H9 (cell line): Measurements from ENCODE around the gene RBM19. TPM values are rescaled to one million over a fixed set of nuclear protein-coding genes. Genes with fewer than 3 reads are reported as not detected.
A peak's percentile ranks its signal among the peaks of the same experiment; 100 is the strongest.

Experiments used
- DNase-seq: peaks from one replicate; pipeline ENCODE4 v3.0.0-alpha.2; 2017
- H2AFZ ChIP-seq: one replicate; pipeline ENCODE4 v1.6.1; 2013; ENCODE audit warnings: mild to moderate bottlenecking, low read length, control low read depth, moderate library complexity
- H2AK5ac ChIP-seq: 2 replicates; pipeline ENCODE4 v1.6.1; 2013; ENCODE audit warnings: low read length, control low read depth, mixed read lengths; ENCODE audit not compliant: insufficient read length
- H2BK120ac ChIP-seq: one replicate; pipeline ENCODE4 v1.6.1; 2013; ENCODE audit warnings: low read depth, mild to moderate bottlenecking, low read length, control low read depth, inconsistent platforms; ENCODE audit not compliant: poor library complexity, severe bottlenecking
- H2BK12ac ChIP-seq: 2 replicates; pipeline ENCODE4 v1.6.1; 2013; ENCODE audit warnings: low read length, control low read depth, mixed read lengths, low read depth; ENCODE audit not compliant: insufficient read length
- H2BK15ac ChIP-seq: 2 replicates; pipeline ENCODE4 v1.6.1; 2013; ENCODE audit warnings: low read depth, low read length, control low read depth
- H2BK20ac ChIP-seq: one replicate; pipeline ENCODE4 v1.6.1; 2013; ENCODE audit warnings: low read depth, mild to moderate bottlenecking, low read length, control low read depth, inconsistent platforms; ENCODE audit not compliant: poor library complexity, severe bottlenecking
- H2BK5ac ChIP-seq: 2 replicates; pipeline ENCODE4 v1.6.1; 2013; ENCODE audit warnings: low read length, control low read depth, mixed read lengths; ENCODE audit not compliant: insufficient read length
- H3K14ac ChIP-seq: 2 replicates; pipeline ENCODE4 v1.6.1; 2013; ENCODE audit warnings: low read length, control low read depth; ENCODE audit not compliant: insufficient read depth
- H3K18ac ChIP-seq: 2 replicates; pipeline ENCODE4 v1.6.1; 2013; ENCODE audit warnings: low read depth, mild to moderate bottlenecking, mixed read lengths, low read length, control low read depth; ENCODE audit not compliant: insufficient read length
- H3K23ac ChIP-seq: 2 replicates; pipeline ENCODE4 v1.6.1; 2013; ENCODE audit warnings: low read length, control low read depth, mixed read lengths, low read depth; ENCODE audit not compliant: insufficient read length
- H3K23me2 ChIP-seq: 2 replicates; pipeline ENCODE4 v1.6.1; 2013; ENCODE audit warnings: low read depth, mild to moderate bottlenecking, mixed read lengths, low read length, control low read depth; ENCODE audit not compliant: insufficient read length, poor library complexity, severe bottlenecking
- H3K27ac ChIP-seq: 2 replicates; pipeline ENCODE4 v1.5.1; 2013; ENCODE audit warnings: low read length, control low read depth, mixed read lengths, low read depth; ENCODE audit not compliant: insufficient read length
- H3K27me3 ChIP-seq: 2 replicates; pipeline ENCODE4 v1.6.1; 2013; ENCODE audit warnings: low read length, control low read depth, inconsistent platforms; ENCODE audit not compliant: insufficient read depth
- H3K4ac ChIP-seq: 2 replicates; pipeline ENCODE4 v1.6.1; 2013; ENCODE audit warnings: low read depth, mild to moderate bottlenecking, control low read depth, inconsistent platforms, low read length, moderate library complexity
- H3K4me1 ChIP-seq: 2 replicates; pipeline ENCODE4 v1.6.1; 2013; ENCODE audit warnings: low read length, control low read depth, inconsistent platforms; ENCODE audit not compliant: insufficient read depth
- H3K4me2 ChIP-seq: 2 replicates; pipeline ENCODE4 v1.6.1; 2013; ENCODE audit warnings: low read length, control low read depth, mixed read lengths; ENCODE audit not compliant: insufficient read length, insufficient read depth
- H3K56ac ChIP-seq: 2 replicates; pipeline ENCODE4 v1.6.1; 2013; ENCODE audit warnings: low read depth, mild to moderate bottlenecking, mixed read lengths, low read length, control low read depth; ENCODE audit not compliant: insufficient read length
- H3K79me1 ChIP-seq: 2 replicates; pipeline ENCODE4 v1.6.1; 2013; ENCODE audit warnings: low read depth, mild to moderate bottlenecking, moderate library complexity, low read length, control low read depth, inconsistent platforms; ENCODE audit not compliant: insufficient read depth, poor library complexity, severe bottlenecking
- H3K79me2 ChIP-seq: 2 replicates; pipeline ENCODE4 v1.6.1; 2013; ENCODE audit warnings: low read length, control low read depth, inconsistent platforms; ENCODE audit not compliant: insufficient read depth
- H3K9ac ChIP-seq: 2 replicates; pipeline ENCODE4 v1.6.1; 2013; ENCODE audit warnings: low read length, control low read depth, mixed read lengths; ENCODE audit not compliant: insufficient read length; ENCODE audit errors: extremely low read depth
- H3K9me3 ChIP-seq: one replicate; pipeline ENCODE4 v1.6.1; 2013; ENCODE audit warnings: low read depth, low read length, inconsistent platforms; ENCODE audit not compliant: control insufficient read depth
- H3T11ph ChIP-seq: one replicate; pipeline ENCODE4 v1.6.1; 2013; ENCODE audit warnings: mild to moderate bottlenecking, low read length, control low read depth, inconsistent platforms
- H4K20me1 ChIP-seq: one replicate; pipeline ENCODE4 v1.6.1; 2013; ENCODE audit not compliant: control insufficient read depth, insufficient read length, insufficient read depth
- H4K5ac ChIP-seq: 2 replicates; pipeline ENCODE4 v1.6.1; 2013; ENCODE audit warnings: low read depth, mild to moderate bottlenecking, mixed read lengths, low read length, control low read depth; ENCODE audit not compliant: insufficient read length
- H4K8ac ChIP-seq: replicated peaks from 2 replicates; pipeline ENCODE4 v1.6.1; 2013; ENCODE audit warnings: low read length, control low read depth, mixed read lengths, low read depth; ENCODE audit not compliant: insufficient read length
- H4K91ac ChIP-seq: 2 replicates; pipeline ENCODE4 v1.6.1; 2013; ENCODE audit warnings: low read depth, mild to moderate bottlenecking, moderate library complexity, mixed read lengths, low read length, control low read depth; ENCODE audit not compliant: insufficient read length
- H3K27ac Mint-ChIP-seq, 3 experiments: 2 replicates in 2 of 3; 3 replicates in 1 of 3; pipeline ENCODE4 v1.8.0; 2020 to 2021; ENCODE audit warnings: mixed read lengths in 3 of 3, mild to moderate bottlenecking in 1 of 3, moderate library complexity in 1 of 3
- H3K27me3 Mint-ChIP-seq: 2 replicates; pipeline ENCODE4 v1.8.0; 2021; ENCODE audit warnings: low read depth, mild to moderate bottlenecking, moderate library complexity, mixed read lengths
- H3K36me3 Mint-ChIP-seq, 3 experiments: 2 replicates in 2 of 3; 3 replicates in 1 of 3; pipeline ENCODE4 v1.8.0; 2020 to 2021; ENCODE audit warnings: low read depth in 3 of 3, mixed read lengths in 3 of 3; ENCODE audit not compliant: insufficient read depth in 1 of 3
- H3K4me1 Mint-ChIP-seq, 2 experiments: 2 replicates each; pipeline ENCODE4 v1.8.0; 2020; ENCODE audit warnings: mixed read lengths in 2 of 2
- H3K4me3 Mint-ChIP-seq, 2 experiments: 2 replicates in 1 of 2; 3 replicates in 1 of 2; pipeline ENCODE4 v1.8.0; 2020 to 2021; ENCODE audit warnings: mild to moderate bottlenecking in 2 of 2, mixed read lengths in 2 of 2, moderate library complexity in 1 of 2
- H3K9me3 Mint-ChIP-seq, 2 experiments: 2 replicates in 1 of 2; 3 replicates in 1 of 2; pipeline ENCODE4 v1.8.0; 2020; ENCODE audit warnings: mild to moderate bottlenecking in 2 of 2, mixed read lengths in 2 of 2, moderate library complexity in 1 of 2
- CTCF ChIP-seq: fragments of 200-600 bp; sonication (generic); conservative IDR thresholded peaks from 3 replicates; pipeline ENCODE4 v1.8.0; 2021; ENCODE audit warnings: antibody characterized with exemption, mild to moderate bottlenecking
- WGBS: extraction: QIAGEN DNeasy Blood & Tissue Kit; methylation state at CpG from one replicate; pipeline ENCODE4 v1.1.7; 2013; ENCODE audit warnings: missing lambda C conversion rate, low lambda C conversion rate, mixed read lengths; ENCODE audit not compliant: insufficient read length; ENCODE audit errors: extremely low coverage; 5-methylcytosine and 5-hydroxymethylcytosine counted together
- total RNA-seq: library from RNA; stranded (reverse); gene quantifications from 2 replicates; pipeline ENCODE4 v1.2.1, GENCODE V29; 2021

RBM19 gene
- total RNA-seq, 1 experiment from 2014 or later = 32.2 TPM

DNA sequence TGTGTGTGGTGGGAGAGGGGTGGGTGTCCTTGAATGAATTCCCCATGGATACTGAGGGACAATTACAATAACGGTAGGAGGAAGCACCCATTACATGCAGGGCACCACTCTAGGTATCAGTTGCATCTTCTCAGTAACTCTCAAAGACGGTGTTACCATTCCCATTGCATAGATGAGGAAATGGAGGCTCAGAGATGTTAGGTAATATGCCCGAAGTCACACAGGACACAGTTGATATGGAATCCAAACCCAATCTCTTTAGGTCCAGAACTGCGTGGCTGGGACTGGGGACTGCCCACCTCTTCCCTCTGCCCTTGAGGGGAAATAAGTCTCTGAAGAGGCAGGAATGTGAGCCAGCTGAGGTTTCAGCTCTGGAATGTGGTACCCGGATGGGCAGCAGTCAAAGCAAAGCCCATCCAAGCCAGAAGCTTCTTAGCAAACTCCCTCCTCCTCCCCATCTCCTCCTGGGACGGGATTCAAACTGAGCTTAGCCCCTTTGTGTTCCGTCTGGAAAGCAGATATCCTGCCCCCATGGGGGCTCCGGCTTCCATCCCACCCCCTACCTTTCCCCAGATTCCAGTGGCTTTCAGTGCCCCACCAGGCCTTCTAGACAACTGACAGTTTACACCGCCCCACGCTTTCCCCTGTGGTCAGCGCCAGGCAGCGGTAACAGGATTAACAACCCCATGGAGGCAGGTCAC lies 187.5 kb downstream of the RBM19 start:
- Mint-ChIP-seq H3K36me3 (peaks cover 0 to 7% (median 0%) of the 10 kb centered on the region in 3 experiments; a peak in 3 of 7 replicates), H3K27ac (peak overlapping the region in 2 of 3 experiments; percentile 14 to 43; a peak in 1 of 7 replicates), H3K9me3 (peaks cover 2 to 6% of the 10 kb centered on the region in 2 experiments; a peak in 3 of 5 replicates), H3K27me3 (peaks cover 16% of the 10 kb centered on the region), H3K4me1 (peaks cover 15 to 33% of the 10 kb centered on the region in 2 experiments), H3K4me3 (no peak overlapping the region)
- Histone ChIP-seq H3K9me3 (no peaks in the 10 kb centered on the region), H3K23ac (no peak overlapping the region), H3K23me2 (no peaks in the 10 kb centered on the region), H3K79me2 (no peaks in the 10 kb centered on the region), H3K27ac (no peak overlapping the region), H4K20me1 (no peaks in the 10 kb centered on the region), H3K56ac (no peak overlapping the region), H3K4me1 (no peaks in the 10 kb centered on the region), H3K18ac (no peak overlapping the region), H3K4ac (no peak overlapping the region), H3K79me1 (no peaks in the 10 kb centered on the region), H2BK12ac (no peak overlapping the region), H4K91ac (no peak overlapping the region), H3K27me3 (no peaks in the 10 kb centered on the region), H2BK5ac (no peak overlapping the region), H2BK120ac (no peak overlapping the region), H4K5ac (no peak overlapping the region), H2BK15ac (no peak overlapping the region), H4K8ac (no peak overlapping the region), H3K9ac (no peak overlapping the region), H2AK5ac (no peak overlapping the region), H2AFZ (no peak overlapping the region), H3K4me2 (no peak overlapping the region), H3T11ph (no peak overlapping the region), H2BK20ac (no peak overlapping the region), H3K14ac (no peak overlapping the region)
- no peak for DNase-seq
- TF ChIP-seq CTCF = no peak
- no CpG with 5 or more reads among the region's 12 CpGs for WGBS
